Astrocyte of the cerebellum (primary cell): ENCODE measurements around the gene ZNF276.

Source experiments
- DNase-seq: peaks from one replicate; pipeline ENCODE4 v3.0.0-alpha.2; 2011; ENCODE audit warnings: low read depth
- H3K4me3 ChIP-seq: 2 replicates; pipeline ENCODE4 v1.5.1; 2011; ENCODE audit warnings: mild to moderate bottlenecking, low read depth, low read length, moderate library complexity
- in situ Hi-C: cut with HindIII; loops from 2 replicates; pipeline ENCODE4 v1.10.0; 2017; ENCODE audit warnings: low sequenced_read_pairs
- TF ChIP-seq, protein P1 (sequence below): IDR thresholded peaks from 2 replicates; pipeline ENCODE4 v1.5.1; 2012; ENCODE audit warnings: low read length, low read depth, moderate library complexity, mild to moderate bottlenecking; ENCODE audit errors: missing control alignments

Gene ZNF276

DNA sequence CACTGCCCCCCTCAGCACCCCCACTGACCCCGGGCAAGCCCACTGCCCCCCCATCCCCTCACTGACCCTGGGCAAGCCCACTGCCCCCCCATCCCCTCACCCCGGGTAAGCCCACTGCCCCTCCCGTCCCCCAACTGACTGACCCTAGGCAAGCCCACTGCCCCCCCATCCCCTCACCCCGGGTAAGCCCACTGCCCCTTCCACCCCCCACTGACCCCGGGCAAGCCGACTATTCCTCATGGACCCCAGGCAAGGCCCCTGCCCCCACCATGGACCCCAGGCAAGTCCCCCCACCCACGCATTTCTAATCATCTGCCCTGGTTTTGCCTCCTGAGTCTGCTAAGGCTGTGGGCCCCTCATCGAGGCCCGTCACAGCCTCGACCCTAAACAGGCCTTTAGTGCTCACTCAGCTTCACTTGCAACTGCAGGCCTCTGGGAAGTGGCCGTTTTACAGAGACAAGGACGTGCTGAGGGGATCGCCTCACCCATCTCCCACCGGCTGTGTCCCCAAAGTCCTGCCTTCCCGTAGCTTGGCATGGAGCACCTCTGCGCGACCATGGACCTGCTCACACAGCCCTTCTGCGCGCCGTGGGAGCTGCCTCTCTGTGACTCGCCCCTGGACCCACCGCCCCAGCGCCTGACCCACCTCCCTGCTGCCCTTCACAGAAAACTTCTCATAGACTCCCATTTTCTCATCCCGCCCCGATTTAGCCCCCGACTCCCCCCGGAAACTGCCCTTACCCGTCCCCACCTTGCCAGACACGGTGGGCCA lies 4.2 kb upstream of the ZNF276 start:
- DNase-seq: no peak
- TF ChIP-seq, protein P1, sequence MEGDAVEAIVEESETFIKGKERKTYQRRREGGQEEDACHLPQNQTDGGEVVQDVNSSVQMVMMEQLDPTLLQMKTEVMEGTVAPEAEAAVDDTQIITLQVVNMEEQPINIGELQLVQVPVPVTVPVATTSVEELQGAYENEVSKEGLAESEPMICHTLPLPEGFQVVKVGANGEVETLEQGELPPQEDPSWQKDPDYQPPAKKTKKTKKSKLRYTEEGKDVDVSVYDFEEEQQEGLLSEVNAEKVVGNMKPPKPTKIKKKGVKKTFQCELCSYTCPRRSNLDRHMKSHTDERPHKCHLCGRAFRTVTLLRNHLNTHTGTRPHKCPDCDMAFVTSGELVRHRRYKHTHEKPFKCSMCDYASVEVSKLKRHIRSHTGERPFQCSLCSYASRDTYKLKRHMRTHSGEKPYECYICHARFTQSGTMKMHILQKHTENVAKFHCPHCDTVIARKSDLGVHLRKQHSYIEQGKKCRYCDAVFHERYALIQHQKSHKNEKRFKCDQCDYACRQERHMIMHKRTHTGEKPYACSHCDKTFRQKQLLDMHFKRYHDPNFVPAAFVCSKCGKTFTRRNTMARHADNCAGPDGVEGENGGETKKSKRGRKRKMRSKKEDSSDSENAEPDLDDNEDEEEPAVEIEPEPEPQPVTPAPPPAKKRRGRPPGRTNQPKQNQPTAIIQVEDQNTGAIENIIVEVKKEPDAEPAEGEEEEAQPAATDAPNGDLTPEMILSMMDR: no peak
- in situ Hi-C loops: no loop called here
- H3K4me3 ChIP-seq: no peak overlapping the region

DNA sequence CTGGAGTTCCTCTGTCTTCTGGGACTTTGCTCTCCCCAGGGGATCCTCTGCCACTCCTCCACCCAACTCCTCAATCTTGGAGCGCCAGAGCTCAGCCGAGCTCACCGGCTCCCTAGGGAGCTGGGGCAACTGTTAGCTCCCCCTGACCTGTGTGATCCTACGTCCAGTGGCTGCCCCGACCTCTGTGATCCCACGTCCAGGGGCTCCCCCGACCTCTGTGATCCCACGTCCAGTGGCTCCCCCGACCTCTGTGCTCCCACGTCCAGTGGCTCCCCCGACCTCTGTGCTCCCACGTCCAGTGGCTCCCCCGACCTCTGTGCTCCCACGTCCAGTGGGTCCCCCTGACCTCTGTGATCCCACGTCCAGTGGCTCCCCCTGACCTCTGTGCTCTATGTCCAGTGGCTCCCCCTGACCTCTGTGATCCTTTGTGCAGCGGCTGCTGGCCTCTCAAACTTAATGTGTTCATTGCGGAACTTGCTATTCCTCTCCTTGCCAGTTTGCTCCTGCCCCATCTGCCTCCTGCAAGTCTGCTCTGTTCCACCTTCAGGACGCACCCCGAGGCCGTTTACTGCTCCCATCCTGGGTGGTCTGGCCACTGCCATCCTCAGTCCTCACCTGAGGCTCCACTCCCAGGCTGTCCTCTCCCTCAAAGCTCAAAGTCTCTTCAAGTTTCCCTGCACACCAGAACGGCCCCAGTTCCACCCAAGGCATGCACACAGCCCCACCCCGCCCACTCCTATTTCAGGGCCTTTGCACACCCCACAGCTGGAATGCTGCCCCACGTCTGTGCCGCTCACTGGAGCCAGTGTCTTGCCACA lies 3.4 kb upstream of the ZNF276 start:
- TF ChIP-seq, protein P1: no peak
- in situ Hi-C loops: no loop called here
- no peak for DNase-seq
- no peak overlapping the region for H3K4me3 ChIP-seq

DNA sequence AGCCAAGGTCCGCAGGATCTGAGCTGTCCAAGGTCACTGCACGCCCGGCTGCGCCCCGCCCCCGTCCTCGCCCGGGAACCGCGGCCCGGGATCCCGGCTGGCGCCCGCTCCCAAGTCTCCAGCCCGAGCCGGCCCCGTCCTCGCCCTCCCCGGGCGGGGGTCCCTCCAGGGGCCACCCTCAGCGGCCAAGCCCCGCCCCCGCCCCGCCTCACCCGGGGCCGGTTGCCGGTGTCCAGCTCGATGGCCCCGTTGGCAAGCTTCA lies 855 bp upstream of the ZNF276 start:
- peak overlapping the region; percentile 71 for H3K4me3 ChIP-seq
- DNase-seq: no peak
- TF ChIP-seq, protein P1: no peak
- in situ Hi-C loops: no loop called here

DNA sequence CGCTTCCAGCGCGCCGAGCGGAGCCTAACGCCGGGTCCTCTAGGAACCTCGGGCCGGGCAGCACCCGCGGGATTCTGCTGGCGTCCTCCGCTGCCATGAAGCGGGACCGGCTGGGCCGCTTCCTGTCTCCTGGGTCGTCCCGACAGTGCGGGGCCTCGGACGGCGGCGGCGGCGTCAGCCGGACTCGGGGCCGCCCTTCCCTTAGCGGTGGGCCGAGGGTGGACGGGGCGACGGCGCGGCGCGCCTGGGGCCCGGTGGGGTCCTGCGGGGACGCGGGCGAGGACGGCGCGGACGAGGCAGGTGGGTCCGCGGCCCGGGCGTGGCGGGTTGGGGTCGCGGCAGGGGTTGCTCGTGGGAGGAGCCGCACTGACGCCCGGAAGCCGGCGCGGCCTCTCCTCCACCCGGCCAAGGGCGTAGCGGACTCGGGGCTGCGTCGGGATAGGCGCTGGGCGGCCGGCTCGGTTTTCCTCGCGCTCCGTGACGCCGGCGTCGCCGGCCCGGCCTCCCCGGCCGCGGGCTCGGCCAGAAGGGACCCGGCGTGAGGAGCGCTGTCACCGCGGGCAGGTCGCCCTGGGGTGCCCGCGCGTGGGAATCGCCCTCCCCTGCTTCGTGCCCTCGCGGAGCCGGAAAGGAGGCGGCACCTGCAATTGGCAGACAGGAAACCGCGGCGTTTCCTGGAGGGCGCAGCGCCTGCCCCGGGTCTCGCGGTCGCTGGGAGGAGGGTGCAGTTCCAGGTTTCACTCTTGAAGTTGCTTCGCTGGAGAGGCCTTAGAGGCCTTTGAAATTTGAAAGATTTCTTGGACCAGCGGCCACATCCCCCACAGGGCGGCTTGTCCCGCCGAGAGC lies 432 bp downstream of the ZNF276 start:
- H3K4me3 ChIP-seq: peak overlapping the region; percentile 71
- in situ Hi-C loops: no loop called here
- TF ChIP-seq, protein P1: no peak
- DNase-seq: no peak

DNA sequence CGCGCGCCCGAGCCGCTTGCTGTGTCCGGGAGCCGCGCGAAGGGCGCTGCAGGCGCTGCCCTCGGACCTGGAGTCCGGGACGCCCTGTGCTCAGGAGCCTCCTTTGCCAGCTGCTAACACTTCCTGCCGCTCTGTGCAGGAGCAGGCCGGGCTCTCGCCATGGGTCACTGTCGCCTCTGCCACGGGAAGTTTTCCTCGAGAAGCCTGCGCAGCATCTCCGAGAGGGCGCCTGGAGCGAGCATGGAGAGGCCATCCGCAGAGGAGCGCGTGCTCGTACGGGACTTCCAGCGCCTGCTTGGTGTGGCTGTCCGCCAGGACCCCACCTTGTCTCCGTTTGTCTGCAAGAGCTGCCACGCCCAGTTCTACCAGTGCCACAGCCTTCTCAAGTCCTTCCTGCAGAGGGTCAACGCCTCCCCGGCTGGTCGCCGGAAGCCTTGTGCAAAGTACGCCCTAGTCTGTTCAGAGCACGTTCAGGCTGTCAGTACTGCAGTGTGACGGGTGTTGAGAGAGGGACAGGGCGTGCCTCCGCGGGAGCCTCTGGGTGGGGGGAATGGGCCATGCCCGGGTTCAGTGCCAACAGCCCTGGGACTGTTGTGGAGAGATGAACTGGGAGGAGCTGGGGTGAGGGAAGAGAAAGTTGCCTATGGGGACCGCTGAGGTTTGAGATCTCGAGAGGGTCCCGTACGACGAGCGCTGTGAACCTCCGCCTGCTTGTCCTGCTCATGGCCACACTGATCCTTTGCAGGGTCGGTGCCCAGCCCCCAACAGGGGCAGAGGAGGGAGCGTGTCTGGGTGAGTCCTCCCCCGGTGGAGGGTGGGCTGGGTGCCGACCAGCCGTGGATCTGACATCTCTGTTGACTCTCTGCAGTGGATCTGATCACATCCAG lies 1.3 kb downstream of the ZNF276 start:
- TF ChIP-seq, protein P1: no peak
- peak overlapping the region; percentile 71 for H3K4me3 ChIP-seq
- no peak for DNase-seq
- in situ Hi-C loops: no loop called here
